Vagina (tissue), 2 donors: ENCODE results near the gene STX11.

Source experiments
- POLR2A ChIP-seq, 2 donors: fragments of 450-650 bp; IDR thresholded peaks; one replicate each; pipeline ENCODE4 v1.6.1; 2017; ENCODE audit warnings: antibody characterized with exemption in 2 of 2, mild to moderate bottlenecking in 2 of 2, moderate library complexity in 2 of 2
- POLR2AphosphoS5 ChIP-seq, 2 donors: sonication (generic); formaldehyde crosslinking; IDR thresholded peaks; one replicate each; pipeline ENCODE4 v1.9.0; 2017; ENCODE audit warnings: antibody characterized with exemption in 2 of 2, mild to moderate bottlenecking in 2 of 2, low read depth in 1 of 2; ENCODE audit not compliant: insufficient read depth in 1 of 2
- TF ChIP-seq, protein P1 (sequence below), 3 experiments: fragments of 450-650 bp in 2 of 3; fragments of 200-600 bp in 1 of 3; sonication (generic) in 1 of 3; IDR thresholded peaks; one replicate each; pipeline ENCODE4 v1.5.1; 2017 to 2019; ENCODE audit warnings: antibody characterized with exemption in 3 of 3, mild to moderate bottlenecking in 2 of 3, moderate library complexity in 2 of 3

DNA sequence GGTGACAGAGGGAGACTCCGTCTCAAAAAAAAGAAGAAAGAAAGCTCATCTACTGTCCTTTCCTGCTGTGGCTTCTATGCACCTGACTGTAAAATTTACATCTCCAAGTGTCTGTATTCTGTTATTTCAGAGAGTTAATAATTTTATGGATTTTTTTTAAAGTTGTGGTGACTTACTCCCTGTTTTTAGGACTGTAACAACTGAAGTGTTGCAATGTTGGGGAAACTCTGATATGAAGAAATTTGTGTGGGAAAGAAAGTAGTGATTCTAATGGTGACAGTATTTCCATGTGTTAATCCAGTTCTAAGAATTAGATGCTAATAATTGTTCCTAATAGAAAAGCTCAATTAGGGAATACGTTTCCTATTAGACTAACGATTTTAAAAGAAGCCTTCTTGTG, 27.4 kb downstream of the STX11 start:
- TF ChIP-seq, protein P1, sequence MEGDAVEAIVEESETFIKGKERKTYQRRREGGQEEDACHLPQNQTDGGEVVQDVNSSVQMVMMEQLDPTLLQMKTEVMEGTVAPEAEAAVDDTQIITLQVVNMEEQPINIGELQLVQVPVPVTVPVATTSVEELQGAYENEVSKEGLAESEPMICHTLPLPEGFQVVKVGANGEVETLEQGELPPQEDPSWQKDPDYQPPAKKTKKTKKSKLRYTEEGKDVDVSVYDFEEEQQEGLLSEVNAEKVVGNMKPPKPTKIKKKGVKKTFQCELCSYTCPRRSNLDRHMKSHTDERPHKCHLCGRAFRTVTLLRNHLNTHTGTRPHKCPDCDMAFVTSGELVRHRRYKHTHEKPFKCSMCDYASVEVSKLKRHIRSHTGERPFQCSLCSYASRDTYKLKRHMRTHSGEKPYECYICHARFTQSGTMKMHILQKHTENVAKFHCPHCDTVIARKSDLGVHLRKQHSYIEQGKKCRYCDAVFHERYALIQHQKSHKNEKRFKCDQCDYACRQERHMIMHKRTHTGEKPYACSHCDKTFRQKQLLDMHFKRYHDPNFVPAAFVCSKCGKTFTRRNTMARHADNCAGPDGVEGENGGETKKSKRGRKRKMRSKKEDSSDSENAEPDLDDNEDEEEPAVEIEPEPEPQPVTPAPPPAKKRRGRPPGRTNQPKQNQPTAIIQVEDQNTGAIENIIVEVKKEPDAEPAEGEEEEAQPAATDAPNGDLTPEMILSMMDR (IDR thresholded peaks at IDR 0.05), result no peak
- no peak for TF ChIP-seq POLR2A (IDR thresholded peaks at IDR 0.05)
- no peak for TF ChIP-seq POLR2AphosphoS5 (IDR thresholded peaks at IDR 0.05; ENCODE audit: insufficient read depth in 1 of 2, low read depth in 1 of 2)
